Measurements from ENCODE around the gene C11orf71. TPM values are rescaled to one million over a fixed set of nuclear protein-coding genes. Genes with fewer than 3 reads are reported as not detected.
A peak's percentile ranks its signal among the peaks of the same experiment; 100 is the strongest.

C11orf71 gene
- total RNA-seq, 4 donors from 2014 or later, result 9.7 to 13.3 (median 11.8) TPM

DNA sequence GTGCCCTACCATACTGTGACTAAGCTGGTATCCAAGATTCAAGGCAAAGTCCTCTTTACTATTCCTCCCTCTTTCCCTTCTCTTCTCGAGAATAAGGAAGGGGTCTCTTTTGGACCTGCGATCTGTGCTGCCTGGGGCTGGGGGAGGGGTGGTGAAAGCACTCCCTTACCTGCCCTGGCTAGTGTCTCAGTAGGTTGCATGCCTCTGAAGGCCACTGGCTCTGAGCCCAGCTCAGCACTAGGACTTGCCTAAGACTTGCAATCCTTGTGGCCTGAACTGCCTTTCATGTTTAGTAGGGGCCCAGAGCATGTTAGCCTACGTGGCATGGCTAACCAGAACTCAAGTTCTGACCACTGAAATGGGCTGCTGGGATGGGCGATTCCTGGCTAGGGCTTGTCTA, 26.0 kb upstream of the C11orf71 start:
- Histone ChIP-seq H3K27me3 (no peaks in the 10 kb centered on the region), H3K36me3 (no peaks in the 10 kb centered on the region), H3K4me3 (no peak overlapping the region), H3K9me3 (no peaks in the 10 kb centered on the region), H3K4me1 (peaks cover 4% of the 10 kb centered on the region), H3K27ac (no peak overlapping the region)
- TF ChIP-seq EP300 (IDR thresholded peaks at IDR 0.05) (no peak), POLR2AphosphoS5 (IDR thresholded peaks at IDR 0.05) (no peak), POLR2A (IDR thresholded peaks at IDR 0.05) (no peak)
- TF ChIP-seq, protein P1, sequence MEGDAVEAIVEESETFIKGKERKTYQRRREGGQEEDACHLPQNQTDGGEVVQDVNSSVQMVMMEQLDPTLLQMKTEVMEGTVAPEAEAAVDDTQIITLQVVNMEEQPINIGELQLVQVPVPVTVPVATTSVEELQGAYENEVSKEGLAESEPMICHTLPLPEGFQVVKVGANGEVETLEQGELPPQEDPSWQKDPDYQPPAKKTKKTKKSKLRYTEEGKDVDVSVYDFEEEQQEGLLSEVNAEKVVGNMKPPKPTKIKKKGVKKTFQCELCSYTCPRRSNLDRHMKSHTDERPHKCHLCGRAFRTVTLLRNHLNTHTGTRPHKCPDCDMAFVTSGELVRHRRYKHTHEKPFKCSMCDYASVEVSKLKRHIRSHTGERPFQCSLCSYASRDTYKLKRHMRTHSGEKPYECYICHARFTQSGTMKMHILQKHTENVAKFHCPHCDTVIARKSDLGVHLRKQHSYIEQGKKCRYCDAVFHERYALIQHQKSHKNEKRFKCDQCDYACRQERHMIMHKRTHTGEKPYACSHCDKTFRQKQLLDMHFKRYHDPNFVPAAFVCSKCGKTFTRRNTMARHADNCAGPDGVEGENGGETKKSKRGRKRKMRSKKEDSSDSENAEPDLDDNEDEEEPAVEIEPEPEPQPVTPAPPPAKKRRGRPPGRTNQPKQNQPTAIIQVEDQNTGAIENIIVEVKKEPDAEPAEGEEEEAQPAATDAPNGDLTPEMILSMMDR (IDR thresholded peaks at IDR 0.05), result no peak
- 100% methylated on average over 2 of the region's 4 CpGs for WGBS
- no peak for DNase-seq (ENCODE audit: low spot score in 2 of 2)

DNA sequence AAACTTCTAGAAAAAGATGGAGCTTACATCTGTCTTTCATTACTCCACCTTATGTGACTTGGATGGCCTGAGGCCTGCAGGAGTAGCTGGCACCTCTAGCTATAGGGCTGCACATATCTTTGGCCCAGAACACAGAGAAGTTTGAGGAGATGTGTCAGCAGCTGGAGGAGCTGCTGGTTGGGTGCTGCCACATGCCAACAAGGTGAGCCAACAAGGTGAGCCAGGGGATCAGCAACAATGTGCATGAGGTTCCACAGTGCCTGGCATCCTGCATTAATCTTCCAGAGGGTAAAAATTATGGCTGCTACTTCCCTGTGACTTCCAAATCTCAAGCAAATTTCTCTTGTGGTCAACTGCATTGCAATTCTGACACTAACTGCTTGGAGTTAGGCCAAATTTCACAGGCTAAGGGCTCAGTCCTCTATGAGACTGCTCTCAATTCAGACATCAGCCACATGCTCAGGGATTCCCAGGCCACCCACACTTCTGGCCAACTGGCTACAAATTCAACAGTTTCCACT, 16.2 kb upstream of the C11orf71 start:
- TF ChIP-seq, protein P1 (IDR thresholded peaks at IDR 0.05), result no peak
- TF ChIP-seq POLR2A (IDR thresholded peaks at IDR 0.05), result no peak
- no peak for TF ChIP-seq EP300 (IDR thresholded peaks at IDR 0.05)
- no peak overlapping the region for H3K27ac ChIP-seq

DNA sequence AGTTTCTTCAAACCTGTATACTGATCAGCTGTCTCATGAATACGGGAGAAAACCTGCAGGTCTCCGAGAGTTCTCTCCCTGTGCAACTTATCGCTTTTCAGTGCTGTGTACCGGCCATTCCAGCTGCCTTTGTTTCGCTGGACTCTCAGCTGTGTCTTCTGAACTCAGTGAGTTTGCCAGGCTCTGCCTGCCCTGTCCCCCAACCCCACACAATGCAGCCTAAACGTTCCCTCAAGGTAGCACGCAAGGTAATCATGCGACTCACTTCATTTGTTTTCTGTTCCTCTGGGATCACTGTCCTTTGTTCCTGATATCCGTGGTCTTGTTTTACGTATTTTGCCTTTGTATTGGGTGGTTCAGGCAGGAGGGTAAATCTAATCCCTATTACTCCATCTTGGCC, 13.6 kb upstream of the C11orf71 start:
- no peak for DNase-seq (ENCODE audit: low spot score in 2 of 2)
- H3K9me3 ChIP-seq, result no peaks in the 10 kb centered on the region
- H3K36me3 ChIP-seq, result peaks cover 10% of the 10 kb centered on the region
- H3K27me3 ChIP-seq, result no peaks in the 10 kb centered on the region
- no peak overlapping the region for H3K27ac ChIP-seq
- H3K4me1 ChIP-seq, result peaks cover 8% of the 10 kb centered on the region
- H3K4me3 ChIP-seq, result no peak overlapping the region
- WGBS, result 93% methylated on average over 10 of the region's 10 CpGs
- TF ChIP-seq, protein P1 (IDR thresholded peaks at IDR 0.05), result no peak
- no peak for TF ChIP-seq POLR2A (IDR thresholded peaks at IDR 0.05)
- no peak for TF ChIP-seq POLR2AphosphoS5 (IDR thresholded peaks at IDR 0.05)
- TF ChIP-seq EP300 (IDR thresholded peaks at IDR 0.05), result no peak

More for the DNA sequence above, 16.2 kb upstream of the C11orf71 start:
- Histone ChIP-seq H3K4me1 (peaks cover 8% of the 10 kb centered on the region), H3K4me3 (no peak overlapping the region), H3K9me3 (no peaks in the 10 kb centered on the region), H3K36me3 (no peaks in the 10 kb centered on the region), H3K27me3 (no peaks in the 10 kb centered on the region)
- no peak for DNase-seq (ENCODE audit: low spot score in 2 of 2)

DNA sequence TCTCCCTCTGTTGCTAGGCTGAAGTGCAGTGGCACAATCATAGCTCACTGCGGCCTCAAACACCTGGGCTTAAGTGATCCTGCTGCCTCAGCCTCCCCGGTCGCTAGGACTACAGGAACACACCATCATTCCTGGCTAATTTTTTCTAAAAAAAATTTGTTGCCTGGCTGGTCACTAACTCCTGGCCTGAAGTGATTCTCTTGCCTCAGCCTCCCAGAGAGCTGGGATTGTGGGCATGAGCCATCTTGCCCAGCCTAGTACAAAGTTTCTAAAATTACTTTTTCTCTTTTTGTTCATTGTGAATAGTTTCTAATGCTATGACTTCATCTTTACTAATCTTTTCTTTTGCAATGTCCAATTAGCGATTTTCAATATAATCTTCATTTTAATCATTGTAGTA, 12.6 kb upstream of the C11orf71 start:
- Histone ChIP-seq H3K36me3 (peaks cover 20% of the 10 kb centered on the region), H3K4me3 (no peak overlapping the region), H3K27ac (no peak overlapping the region), H3K9me3 (no peaks in the 10 kb centered on the region), H3K27me3 (no peaks in the 10 kb centered on the region), H3K4me1 (peaks cover 8% of the 10 kb centered on the region)
- 99% methylated on average over 4 of the region's 4 CpGs for WGBS
- no peak for DNase-seq (ENCODE audit: low spot score in 2 of 2)
- TF ChIP-seq POLR2AphosphoS5 (IDR thresholded peaks at IDR 0.05), result no peak
- no peak for TF ChIP-seq POLR2A (IDR thresholded peaks at IDR 0.05)
- no peak for TF ChIP-seq EP300 (IDR thresholded peaks at IDR 0.05)
- TF ChIP-seq, protein P1 (IDR thresholded peaks at IDR 0.05), result no peak

DNA sequence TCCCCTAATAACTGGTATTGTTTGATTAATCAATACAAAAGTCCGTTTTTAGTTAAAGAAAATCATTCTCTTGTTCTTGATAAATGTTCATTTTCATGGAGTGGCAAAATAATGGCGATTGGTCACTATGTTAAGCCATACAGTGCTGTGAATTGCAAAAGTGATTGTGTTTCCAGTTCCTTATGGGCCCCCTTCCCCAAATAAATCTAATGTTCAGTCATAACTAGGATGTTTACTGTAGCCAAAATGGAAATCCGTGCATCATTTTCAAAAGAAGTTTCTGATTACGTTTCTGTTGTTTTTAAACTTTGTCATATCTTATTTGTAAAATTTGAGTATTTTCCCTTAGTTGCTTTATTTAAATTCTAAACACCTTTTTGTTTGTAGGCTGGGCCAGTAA, 1.0 kb upstream of the C11orf71 start:
- TF ChIP-seq, protein P1 (IDR thresholded peaks at IDR 0.05), result no peak
- TF ChIP-seq POLR2AphosphoS5 (IDR thresholded peaks at IDR 0.05) (no peak), EP300 (IDR thresholded peaks at IDR 0.05) (no peak), POLR2A (IDR thresholded peaks at IDR 0.05) (no peak)
- DNase-seq (ENCODE audit: low spot score in 2 of 2), result no peak
- 3% methylated on average over 4 of the region's 4 CpGs for WGBS
- peak overlapping the region; percentile 85 for H3K4me3 ChIP-seq
- H3K27ac ChIP-seq, result peak overlapping the region; percentile 98
- no peaks in the 10 kb centered on the region for H3K9me3 ChIP-seq
- no peaks in the 10 kb centered on the region for H3K27me3 ChIP-seq
- H3K36me3 ChIP-seq, result peaks cover 12% of the 10 kb centered on the region
- H3K4me1 ChIP-seq, result peaks cover 45% of the 10 kb centered on the region

Measured in suprapubic skin (tissue), 4 donors.